GM23338 (cell line): ENCODE measurements around the gene MYOF.

Source experiments
- CREB1 ChIP-seq: fragments of 250-450 bp; sonication (Bioruptor Pico); IDR thresholded peaks from 2 replicates; pipeline ENCODE4 v1.5.0; 2020; ENCODE audit warnings: low read depth, mild to moderate bottlenecking, moderate library complexity
- EZH2 ChIP-seq: fragments of 200-600 bp; sonication (generic); IDR thresholded peaks from one replicate; pipeline ENCODE4 v1.8.0; 2017; ENCODE audit warnings: antibody characterized with exemption, mild to moderate bottlenecking, low read depth; ENCODE audit not compliant: unreplicated experiment
- EZH2phosphoT487 ChIP-seq: fragments of 200-600 bp; sonication (generic); IDR thresholded peaks from one replicate; pipeline ENCODE4 v1.8.1; 2018; ENCODE audit warnings: antibody characterized with exemption; ENCODE audit not compliant: unreplicated experiment
- JUNB ChIP-seq: IDR thresholded peaks from one replicate; pipeline ENCODE4 v1.6.1; 2016; ENCODE audit warnings: antibody characterized with exemption; ENCODE audit not compliant: unreplicated experiment
- NANOG ChIP-seq: IDR thresholded peaks from 2 replicates; pipeline ENCODE4 v1.6.1; 2016; ENCODE audit warnings: antibody characterized with exemption, borderline replicate concordance
- POLR2AphosphoS5 ChIP-seq: IDR thresholded peaks from 2 replicates; pipeline ENCODE4 v1.6.1; 2016; ENCODE audit warnings: antibody characterized with exemption, low read depth
- STAT1 ChIP-seq: IDR thresholded peaks from one replicate; pipeline ENCODE4 v1.6.1; 2016; ENCODE audit warnings: antibody characterized with exemption; ENCODE audit not compliant: unreplicated experiment
- ZNF331 ChIP-seq: fragments of 250-450 bp; sonication (Bioruptor Pico); IDR thresholded peaks from 2 replicates; pipeline ENCODE4 v1.5.0; 2020; ENCODE audit warnings: low read depth, mild to moderate bottlenecking, moderate library complexity
- TF ChIP-seq, protein P1 (sequence below), 2 experiments: fragments of 200-600 bp in 1 of 2; sonication (generic) in 1 of 2; conservative IDR thresholded peaks; 2 replicates each; pipeline versions ENCODE4 v1.5.1 to v1.6.1; 2016 to 2017; ENCODE audit warnings: antibody characterized with exemption in 2 of 2, low read depth in 2 of 2, mild to moderate bottlenecking in 2 of 2, moderate library complexity in 1 of 2
- TF ChIP-seq, protein P2 (sequence below): IDR thresholded peaks from 2 replicates; pipeline ENCODE4 v1.6.1; 2016; ENCODE audit warnings: antibody characterized with exemption
- TF ChIP-seq, protein P3 (sequence below): IDR thresholded peaks from one replicate; pipeline ENCODE4 v1.6.1; 2018; ENCODE audit warnings: antibody characterized with exemption; ENCODE audit not compliant: unreplicated experiment

DNA sequence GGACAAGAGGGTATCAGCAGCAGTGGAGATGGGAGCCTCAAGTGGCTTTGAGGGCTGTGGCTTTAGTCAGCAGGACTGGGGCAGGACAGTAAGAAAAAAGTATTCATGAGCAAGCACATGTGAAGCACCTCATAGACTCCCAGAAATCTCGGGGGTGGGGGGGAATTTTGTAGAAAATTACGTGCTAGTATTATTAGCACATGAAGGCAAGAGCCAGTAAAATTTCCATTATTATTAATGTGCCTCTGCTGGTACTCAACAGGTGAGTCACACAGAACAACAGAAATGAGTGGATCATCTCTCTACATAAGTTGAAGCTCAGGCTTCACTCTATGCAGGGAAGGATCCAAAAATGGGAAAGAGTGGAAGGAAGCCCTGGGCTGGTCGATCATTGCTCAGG is 114.5 kb downstream of the MYOF start:
- TF ChIP-seq CREB1 (CRISPR knock-in tag) (no peak), POLR2AphosphoS5 (no peak), EZH2phosphoT487 (no peak), NANOG (no peak), EZH2 (no peak), ZNF331 (CRISPR knock-in tag) (no peak), JUNB (no peak), STAT1 (no peak)
- TF ChIP-seq, protein P1, sequence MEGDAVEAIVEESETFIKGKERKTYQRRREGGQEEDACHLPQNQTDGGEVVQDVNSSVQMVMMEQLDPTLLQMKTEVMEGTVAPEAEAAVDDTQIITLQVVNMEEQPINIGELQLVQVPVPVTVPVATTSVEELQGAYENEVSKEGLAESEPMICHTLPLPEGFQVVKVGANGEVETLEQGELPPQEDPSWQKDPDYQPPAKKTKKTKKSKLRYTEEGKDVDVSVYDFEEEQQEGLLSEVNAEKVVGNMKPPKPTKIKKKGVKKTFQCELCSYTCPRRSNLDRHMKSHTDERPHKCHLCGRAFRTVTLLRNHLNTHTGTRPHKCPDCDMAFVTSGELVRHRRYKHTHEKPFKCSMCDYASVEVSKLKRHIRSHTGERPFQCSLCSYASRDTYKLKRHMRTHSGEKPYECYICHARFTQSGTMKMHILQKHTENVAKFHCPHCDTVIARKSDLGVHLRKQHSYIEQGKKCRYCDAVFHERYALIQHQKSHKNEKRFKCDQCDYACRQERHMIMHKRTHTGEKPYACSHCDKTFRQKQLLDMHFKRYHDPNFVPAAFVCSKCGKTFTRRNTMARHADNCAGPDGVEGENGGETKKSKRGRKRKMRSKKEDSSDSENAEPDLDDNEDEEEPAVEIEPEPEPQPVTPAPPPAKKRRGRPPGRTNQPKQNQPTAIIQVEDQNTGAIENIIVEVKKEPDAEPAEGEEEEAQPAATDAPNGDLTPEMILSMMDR (conservative IDR thresholded peaks at IDR 0.05; ENCODE audit: low read depth in 2 of 2), result no peak
- TF ChIP-seq, protein P2, sequence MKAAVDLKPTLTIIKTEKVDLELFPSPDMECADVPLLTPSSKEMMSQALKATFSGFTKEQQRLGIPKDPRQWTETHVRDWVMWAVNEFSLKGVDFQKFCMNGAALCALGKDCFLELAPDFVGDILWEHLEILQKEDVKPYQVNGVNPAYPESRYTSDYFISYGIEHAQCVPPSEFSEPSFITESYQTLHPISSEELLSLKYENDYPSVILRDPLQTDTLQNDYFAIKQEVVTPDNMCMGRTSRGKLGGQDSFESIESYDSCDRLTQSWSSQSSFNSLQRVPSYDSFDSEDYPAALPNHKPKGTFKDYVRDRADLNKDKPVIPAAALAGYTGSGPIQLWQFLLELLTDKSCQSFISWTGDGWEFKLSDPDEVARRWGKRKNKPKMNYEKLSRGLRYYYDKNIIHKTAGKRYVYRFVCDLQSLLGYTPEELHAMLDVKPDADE, result no peak
- TF ChIP-seq, protein P3, sequence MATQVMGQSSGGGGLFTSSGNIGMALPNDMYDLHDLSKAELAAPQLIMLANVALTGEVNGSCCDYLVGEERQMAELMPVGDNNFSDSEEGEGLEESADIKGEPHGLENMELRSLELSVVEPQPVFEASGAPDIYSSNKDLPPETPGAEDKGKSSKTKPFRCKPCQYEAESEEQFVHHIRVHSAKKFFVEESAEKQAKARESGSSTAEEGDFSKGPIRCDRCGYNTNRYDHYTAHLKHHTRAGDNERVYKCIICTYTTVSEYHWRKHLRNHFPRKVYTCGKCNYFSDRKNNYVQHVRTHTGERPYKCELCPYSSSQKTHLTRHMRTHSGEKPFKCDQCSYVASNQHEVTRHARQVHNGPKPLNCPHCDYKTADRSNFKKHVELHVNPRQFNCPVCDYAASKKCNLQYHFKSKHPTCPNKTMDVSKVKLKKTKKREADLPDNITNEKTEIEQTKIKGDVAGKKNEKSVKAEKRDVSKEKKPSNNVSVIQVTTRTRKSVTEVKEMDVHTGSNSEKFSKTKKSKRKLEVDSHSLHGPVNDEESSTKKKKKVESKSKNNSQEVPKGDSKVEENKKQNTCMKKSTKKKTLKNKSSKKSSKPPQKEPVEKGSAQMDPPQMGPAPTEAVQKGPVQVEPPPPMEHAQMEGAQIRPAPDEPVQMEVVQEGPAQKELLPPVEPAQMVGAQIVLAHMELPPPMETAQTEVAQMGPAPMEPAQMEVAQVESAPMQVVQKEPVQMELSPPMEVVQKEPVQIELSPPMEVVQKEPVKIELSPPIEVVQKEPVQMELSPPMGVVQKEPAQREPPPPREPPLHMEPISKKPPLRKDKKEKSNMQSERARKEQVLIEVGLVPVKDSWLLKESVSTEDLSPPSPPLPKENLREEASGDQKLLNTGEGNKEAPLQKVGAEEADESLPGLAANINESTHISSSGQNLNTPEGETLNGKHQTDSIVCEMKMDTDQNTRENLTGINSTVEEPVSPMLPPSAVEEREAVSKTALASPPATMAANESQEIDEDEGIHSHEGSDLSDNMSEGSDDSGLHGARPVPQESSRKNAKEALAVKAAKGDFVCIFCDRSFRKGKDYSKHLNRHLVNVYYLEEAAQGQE, result no peak
